T47D (cell line): ENCODE results near the gene RMRP.

Experiments
- DNase-seq, 2 experiments: peaks; one replicate each; pipeline versions ENCODE4 v3.0.0 to v3.0.0-alpha.2; 2011 to 2012; ENCODE audit warnings: low read depth in 1 of 2, low spot score in 1 of 2
- JUND ChIP-seq: IDR thresholded peaks from 2 replicates; pipeline ENCODE4 v1.6.1; 2012; ENCODE audit warnings: low read depth
- in situ Hi-C: cut with HindIII; loops from 2 replicates; pipeline ENCODE4 v1.10.0; 2016; ENCODE audit warnings: low sequenced_read_pairs, low pct_unique_long_range_greater_than_20kb

RMRP gene

GRCh38 chr9:35669331-35670145 lies 11.7 kb upstream of the RMRP start:
- in situ Hi-C loops, result no loop called here
- TF ChIP-seq JUND, result no peak
- DNase-seq, result peak in 1 of 2 experiments; percentile 93

DNA sequence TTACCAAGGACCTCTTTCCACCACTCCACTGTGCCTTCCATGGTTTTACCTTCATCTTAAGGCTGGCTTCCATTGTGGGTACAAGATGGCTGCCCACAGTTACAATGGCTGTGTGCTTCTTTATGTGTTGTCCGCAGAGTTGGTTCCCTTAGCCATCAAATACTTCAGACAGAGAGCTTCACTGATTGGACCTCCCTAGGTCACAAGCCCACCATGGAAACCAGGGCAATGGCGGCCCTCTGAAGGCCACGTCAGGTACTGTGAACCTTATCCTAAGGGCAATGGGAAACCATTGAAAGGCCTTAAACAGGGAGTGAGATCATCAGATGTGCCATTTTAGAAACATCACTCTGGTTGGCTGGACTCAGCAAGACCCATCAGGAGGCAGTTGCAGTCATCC lies 10.1 kb upstream of the RMRP start:
- no peak for DNase-seq
- TF ChIP-seq JUND, result no peak
- in situ Hi-C loops, result no loop called here

DNA sequence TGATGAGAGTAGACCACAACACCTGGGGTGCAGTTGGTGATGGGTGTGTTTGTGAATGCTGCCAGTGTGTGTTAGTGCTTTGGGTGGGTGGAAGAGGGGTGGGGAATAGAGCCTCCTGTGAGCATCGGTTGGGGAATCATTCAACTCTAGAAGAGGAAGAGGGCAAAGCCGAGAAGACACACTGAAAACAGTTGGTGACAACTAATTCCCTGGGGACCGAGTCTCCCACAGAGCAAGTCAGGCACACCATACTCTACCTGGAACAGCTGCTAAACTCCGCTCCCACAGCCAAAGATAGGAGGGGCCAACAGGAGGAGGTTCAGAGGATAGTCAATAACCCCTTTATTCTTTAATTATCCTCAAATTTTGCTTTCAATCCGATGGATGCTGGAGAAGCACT lies 8.7 kb upstream of the RMRP start:
- in situ Hi-C loops, result no loop called here
- DNase-seq, result no peak
- no peak for TF ChIP-seq JUND

GRCh38 chr9:35666045-35666444 lies 8.2 kb upstream of the RMRP start:
- in situ Hi-C loops, result no loop called here
- no peak for TF ChIP-seq JUND
- no peak for DNase-seq

GRCh38 chr9:35665471-35665818 lies 7.6 kb upstream of the RMRP start:
- no peak for TF ChIP-seq JUND
- DNase-seq, result no peak
- in situ Hi-C loops, result no loop called here

DNA sequence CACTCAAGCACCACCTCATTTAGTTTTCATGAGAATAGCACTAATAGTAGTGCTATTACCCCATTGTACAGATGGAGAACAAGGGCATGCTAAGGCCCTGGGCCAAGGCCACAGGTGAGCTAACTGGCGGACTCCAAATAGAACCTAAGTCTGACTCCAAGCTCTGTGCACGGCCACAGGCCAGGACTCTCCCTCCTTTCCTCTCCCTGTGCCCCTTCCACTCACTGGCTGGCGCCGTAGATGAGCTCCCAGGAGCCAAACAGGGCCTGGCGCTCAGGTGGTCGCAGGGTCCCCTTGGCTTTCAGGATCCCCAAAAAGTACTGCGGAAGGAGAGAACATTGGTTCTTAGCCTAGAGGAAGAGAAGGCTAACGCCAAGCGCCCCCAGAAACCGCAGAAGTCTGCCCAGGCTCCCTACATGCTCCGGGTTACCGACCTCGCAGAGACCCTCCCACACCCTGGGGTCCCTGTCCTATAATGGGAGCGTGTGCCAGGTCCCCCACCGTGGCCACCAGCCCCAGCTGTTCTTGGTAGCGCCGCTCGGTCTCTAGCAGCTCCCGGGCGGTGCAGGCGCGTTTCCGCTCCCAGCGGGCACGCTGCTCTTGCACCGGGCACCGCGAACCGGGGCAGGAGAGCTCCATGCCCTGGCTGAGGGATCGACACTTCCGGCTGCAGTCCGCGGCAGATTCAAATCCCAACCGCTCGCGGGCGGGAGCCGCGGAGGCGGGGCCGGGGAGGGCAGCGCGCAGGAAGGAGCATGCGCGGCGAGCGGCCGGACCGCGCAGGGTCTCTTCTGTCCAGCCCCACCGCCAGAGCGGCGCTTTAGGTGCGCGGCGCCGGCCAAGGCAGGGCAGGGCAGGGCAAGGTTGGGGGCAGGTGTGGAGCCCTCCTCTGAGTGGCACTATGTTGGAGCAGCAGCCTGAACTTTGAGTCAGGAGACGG lies 7.0 kb upstream of the RMRP start, which contains the start of gene ARHGEF39:
Gene ARHGEF39, minus strand, starts transcription at position 665 of the 940 bp plus-strand sequence. Its CDS starts 26 bp downstream, at position 639.
- DNase-seq, result peak; percentile 85 to 87
- in situ Hi-C loops, result no loop called here
- no peak for TF ChIP-seq JUND

DNA sequence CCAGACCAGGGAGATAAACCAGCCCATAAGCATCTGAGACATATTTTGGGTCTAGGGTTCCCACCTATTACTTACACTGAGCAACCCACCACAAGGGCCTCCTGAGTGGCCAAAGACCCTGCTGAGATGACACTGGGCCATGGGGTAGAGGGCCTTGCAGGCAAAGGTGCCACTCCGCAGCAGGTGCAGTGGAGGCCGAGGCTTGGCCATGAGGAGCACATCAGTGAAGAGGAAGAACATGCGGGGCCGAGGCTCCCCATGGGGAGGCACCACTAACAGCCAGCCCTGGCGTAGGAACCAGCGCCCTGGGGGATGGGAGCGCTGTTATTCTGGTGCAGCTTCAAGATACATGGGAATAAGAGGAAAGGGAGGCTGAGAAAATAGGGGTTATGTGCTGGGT lies 4.6 kb upstream of the RMRP start:
- DNase-seq, result no peak
- TF ChIP-seq JUND, result no peak
- in situ Hi-C loops, result no loop called here

GRCh38 chr9:35661756-35662350 lies 4.0 kb upstream of the RMRP start:
- DNase-seq, result no peak
- in situ Hi-C loops, result no loop called here

GRCh38 chr9:35660966-35661415 lies 3.2 kb upstream of the RMRP start:
- TF ChIP-seq JUND, result no peak
- in situ Hi-C loops, result no loop called here
- peak in 1 of 2 experiments; percentile 61 for DNase-seq

More at GRCh38 chr9:35661756-35662350, 4.0 kb upstream of the RMRP start:
- TF ChIP-seq JUND, result no peak

DNA sequence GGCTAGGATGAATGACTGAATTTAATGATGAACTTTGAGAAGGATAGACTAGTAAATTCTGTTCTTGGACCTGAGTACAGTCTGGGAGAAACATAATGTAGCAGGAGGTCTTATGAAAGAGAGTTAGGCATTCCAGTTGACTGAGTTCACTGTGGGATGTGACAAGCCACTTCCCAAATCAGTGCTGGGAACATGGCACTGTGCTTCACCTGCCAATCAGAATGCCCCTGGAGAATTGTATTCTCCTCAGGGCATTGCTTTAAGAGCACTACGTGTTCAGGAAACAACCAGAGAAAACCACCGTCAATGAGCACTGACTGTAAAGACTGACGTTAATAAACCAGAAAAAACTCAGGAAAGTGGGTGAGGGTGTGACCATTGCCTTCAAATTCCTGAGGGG lies 1.5 kb upstream of the RMRP start:
- in situ Hi-C loops, result no loop called here
- no peak for TF ChIP-seq JUND
- peak in 1 of 2 experiments; percentile 23 for DNase-seq

DNA sequence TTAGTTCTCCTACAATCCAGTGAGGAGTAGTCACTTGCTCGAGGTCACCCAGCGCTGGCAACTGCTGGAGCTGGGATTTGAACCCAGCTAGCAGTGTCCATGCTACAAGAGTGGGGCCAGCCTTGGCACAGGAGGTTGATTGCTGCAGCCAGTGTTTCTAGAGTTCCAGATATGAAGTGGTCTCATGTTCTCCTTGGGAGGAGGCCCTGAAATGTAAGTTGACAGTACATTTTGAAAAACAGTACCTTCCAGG lies 1.1 kb upstream of the RMRP start:
- in situ Hi-C loops, result no loop called here
- TF ChIP-seq JUND, result no peak
- DNase-seq, result peak in 1 of 2 experiments; percentile 32

DNA sequence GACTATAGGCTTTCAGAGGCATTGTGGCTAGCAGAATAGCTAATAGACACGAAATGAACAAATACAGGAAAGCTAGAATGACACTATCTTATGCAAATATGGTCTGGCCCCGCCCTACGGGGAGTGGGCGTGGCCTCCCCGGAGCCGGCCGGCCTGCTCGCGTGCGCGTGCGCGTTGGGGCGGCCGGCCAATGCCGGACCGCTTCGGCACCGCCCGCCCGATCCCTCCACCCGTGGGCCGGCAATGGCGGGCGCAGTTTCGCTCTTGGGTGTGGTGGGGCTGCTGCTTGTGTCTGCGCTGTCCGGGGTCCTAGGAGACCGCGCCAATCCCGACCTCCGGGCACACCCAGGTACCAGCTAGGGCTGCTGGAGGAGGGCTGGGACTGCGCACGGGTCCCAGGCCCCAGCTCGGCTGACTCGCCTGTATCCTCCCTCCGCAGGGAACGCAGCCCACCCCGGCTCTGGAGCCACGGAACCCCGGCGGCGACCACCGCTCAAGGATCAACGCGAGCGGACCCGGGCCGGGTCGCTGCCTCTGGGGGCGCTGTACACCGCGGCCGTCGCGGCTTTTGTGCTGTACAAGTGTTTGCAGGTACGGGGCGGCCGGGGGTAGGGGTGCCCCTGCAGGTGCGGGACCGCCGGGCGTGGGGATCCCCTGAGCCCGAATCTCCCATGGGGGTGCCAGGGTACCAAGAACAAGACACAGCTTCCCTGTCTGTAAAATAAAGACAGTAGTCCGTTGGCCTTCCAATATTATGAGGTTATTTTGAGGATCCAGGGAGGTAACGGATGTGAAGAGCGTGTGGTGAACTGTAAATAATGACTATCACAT lies 533 bp upstream of the RMRP start, which contains the start of gene CCDC107:
Gene CCDC107, plus strand, starts transcription at position 156 of the 831 bp plus-strand sequence. Its CDS starts 88 bp downstream, at position 244.
- in situ Hi-C loops, result no loop called here
- no peak for TF ChIP-seq JUND
- DNase-seq, result peak; percentile 73 to 80
